Measurements from ENCODE around the gene LRRC8B. TPM values are rescaled to one million over a fixed set of nuclear protein-coding genes. Genes with fewer than 3 reads are reported as not detected.

The LRRC8B gene
- total and polyA plus RNA-seq, 2 of the 8 experiments (the other 6 are each of a cell fraction or from before 2014, with no cell fraction given), result 18.4 to 29.2 TPM

GRCh38 chr1:89635825-89636815, 111.5 kb downstream of the LRRC8B start:
- Histone ChIP-seq H2BK120ac (replicated peaks; ENCODE audit: low read depth, low read length) (no peak overlapping the region), H3K27ac (ENCODE audit: low read depth, low read length) (no peak overlapping the region), H2BK5ac (ENCODE audit: low read depth, low read length) (no peak overlapping the region), H3K79me1 (ENCODE audit: low read depth, low read length) (no peaks in the 10 kb centered on the region), H3K23me2 (ENCODE audit: low read depth, low read length) (peaks cover 18% of the 10 kb centered on the region), H3K4me2 (ENCODE audit: insufficient read depth in 1 of 2, low read depth in 2 of 2, low read length in 2 of 2) (no peak overlapping the region), H3K4ac (replicated peaks; ENCODE audit: insufficient read length, low read depth, low read length) (no peak overlapping the region), H2AFZ (ENCODE audit: low read length) (no peak overlapping the region), H3K23ac (ENCODE audit: insufficient read length) (no peak overlapping the region), H3K9me3 (ENCODE audit: insufficient read depth in 2 of 2, low read depth in 1 of 2, low read length in 1 of 2) (no peaks in the 10 kb centered on the region), H2AK5ac (ENCODE audit: low read depth, low read length) (no peak overlapping the region), H3K79me2 (ENCODE audit: control insufficient read depth in 1 of 2, insufficient read depth in 2 of 2, low read length in 2 of 2) (no peaks in the 10 kb centered on the region), H3K36me3 (ENCODE audit: control insufficient read depth in 2 of 4, insufficient read depth in 4 of 4, low read length in 3 of 4) (no peaks in the 10 kb centered on the region), H3K9ac (replicated peaks in 1 of 4; ENCODE audit: extremely low read depth in 1 of 4, low read depth in 3 of 4, low read length in 3 of 4) (no peak overlapping the region), H3K4me3 (ENCODE audit: extremely low read depth in 1 of 4, insufficient read depth in 2 of 4, low read depth in 3 of 4, low read length in 4 of 4) (no peak overlapping the region), H3K4me1 (replicated peaks in 1 of 4; ENCODE audit: control insufficient read depth in 3 of 4, insufficient read depth in 4 of 4, low read length in 3 of 4) (peaks cover 0 to 10% (median 7%) of the 10 kb centered on the region in 4 experiments; a peak in 5 of 7 replicates), H2BK20ac (ENCODE audit: low read length) (no peak overlapping the region), H3K56ac (replicated peaks; ENCODE audit: insufficient read length, low read depth, low read length) (no peak overlapping the region), H3K14ac (ENCODE audit: insufficient read length) (no peak overlapping the region), H4K5ac (ENCODE audit: insufficient read length, low read depth, low read length) (no peak overlapping the region), H4K91ac (replicated peaks; ENCODE audit: insufficient read length, low read length) (no peak overlapping the region), H2BK15ac (ENCODE audit: low read length) (no peak overlapping the region), H3K18ac (ENCODE audit: extremely low read depth, low read length) (no peak overlapping the region), H3K27me3 (replicated peaks in 1 of 4; ENCODE audit: control insufficient read depth in 3 of 4, extremely low read depth in 1 of 4, insufficient read depth in 3 of 4, low read length in 3 of 4) (peaks cover 0 to 23% (median 18%) of the 10 kb centered on the region in 4 experiments; a peak in 5 of 7 replicates), H4K8ac (ENCODE audit: extremely low read depth, insufficient read depth, low read length) (no peak overlapping the region), H4K20me1 (replicated peaks in 1 of 2; ENCODE audit: control insufficient read depth in 1 of 2, insufficient read depth in 2 of 2, low read length in 2 of 2) (no peaks in the 10 kb centered on the region), H2BK12ac (ENCODE audit: low read depth, low read length) (no peak overlapping the region)
- DNase-seq (ENCODE audit: low read depth in 1 of 2, low spot score in 2 of 2) (no peak), FAIRE-seq (no peak)
- CTCF ChIA-PET (ENCODE audit: partially characterized antibody), result interaction anchor here (1.1 to 9.7 kb wide), 3 partner anchors 127 to 151 kb away, joined by 3 to 101 read pairs (median 6); no protein-coding TSS in a partner anchor
- POLR2A ChIA-PET (ENCODE audit: partially characterized antibody), result no interaction called here
- 83% methylated on average over 6 of the region's 6 CpGs; no CpG with 5 or more reads in 1 of the 2 experiments for WGBS, 2 experiments (ENCODE audit: extremely low coverage in 1 of 2, insufficient coverage in 1 of 2, insufficient read length in 1 of 2, insufficient replicate concordance in 2 of 2, low coverage in 1 of 2, low lambda C conversion rate in 2 of 2, missing lambda C conversion rate in 1 of 2)
- TF ChIP-seq CBX5 (IDR thresholded peaks at IDR 0.05; ENCODE audit: low read depth, low read length) (no peak), JUN (IDR thresholded peaks at IDR 0.05; ENCODE audit: low read depth, low read length) (no peak), CHD1 (IDR thresholded peaks at IDR 0.05; ENCODE audit: low read depth, low read length) (no peak), CTBP2 (IDR thresholded peaks at IDR 0.05; ENCODE audit: borderline replicate concordance, insufficient read depth, insufficient read length, low read length) (no peak), KDM1A (IDR thresholded peaks at IDR 0.05; ENCODE audit: borderline replicate concordance, low read length) (no peak), E2F6 (IDR thresholded peaks at IDR 0.05) (no peak), CHD2 (IDR thresholded peaks at IDR 0.05; ENCODE audit: low read length) (no peak), KDM5A (IDR thresholded peaks at IDR 0.05; ENCODE audit: low read length) (no peak), TEAD4 (IDR thresholded peaks at IDR 0.05; ENCODE audit: low read depth, low read length) (no peak), PHF8 (conservative IDR thresholded peaks at IDR 0.05; ENCODE audit: low read depth, low read length) (no peak), POU5F1 (IDR thresholded peaks at IDR 0.05; ENCODE audit: low read depth, low read length) (no peak)

Data from H1 (cell line).